H1 (cell line): ENCODE results near the gene FREM1. TPM values are rescaled to one million over a fixed set of nuclear protein-coding genes. Genes with fewer than 3 reads are reported as not detected.

ENCODE experiments used
- CTCF ChIA-PET: fragments of 300-600 bp; sonication (Branson Sonifier 250); formaldehyde crosslinking; loops from one replicate; lab custom pipeline; 2021; ENCODE audit not compliant: partially characterized antibody; lab: Charles Lee
- POLR2A ChIA-PET: fragments of 300-600 bp; sonication (Branson Sonifier 250); formaldehyde crosslinking; loops from one replicate; lab custom pipeline; 2021; ENCODE audit warnings: inconsistent platforms; ENCODE audit not compliant: partially characterized antibody; lab: Charles Lee
- DNase-seq, 2 experiments: peaks; one replicate each; pipeline versions ENCODE4 v3.0.0 to v3.0.0-alpha.2; 2010 to 2022; ENCODE audit warnings: low spot score in 2 of 2, low read depth in 1 of 2, mixed read lengths in 1 of 2
- FAIRE-seq: peaks from 2 replicates; lab custom pipeline; 2011; peaks lifted over from hg19 to GRCh38; lab: Jason Lieb, UNC
- H2AFZ ChIP-seq: 2 replicates; pipeline ENCODE4 v1.8.1; 2012; ENCODE audit warnings: low read length, inconsistent platforms
- H2AK5ac ChIP-seq: 2 replicates; pipeline ENCODE4 v1.6.1; 2013; ENCODE audit warnings: low read depth, low read length
- H2BK120ac ChIP-seq: replicated peaks from 2 replicates; pipeline ENCODE3; 2013; ENCODE audit warnings: low read depth, low read length, inconsistent platforms
- H2BK12ac ChIP-seq: 2 replicates; pipeline ENCODE4 v1.6.1; 2013; ENCODE audit warnings: low read depth, low read length
- H2BK15ac ChIP-seq: 2 replicates; pipeline ENCODE4 v1.6.1; 2013; ENCODE audit warnings: low read length
- H2BK20ac ChIP-seq: 2 replicates; pipeline ENCODE4 v1.6.1; 2013; ENCODE audit warnings: low read length
- H2BK5ac ChIP-seq: 2 replicates; pipeline ENCODE4 v1.6.1; 2013; ENCODE audit warnings: low read depth, low read length
- H3K14ac ChIP-seq: 2 replicates; pipeline ENCODE4 v1.6.1; 2013; ENCODE audit warnings: inconsistent platforms; ENCODE audit not compliant: insufficient read length
- H3K18ac ChIP-seq: 2 replicates; pipeline ENCODE4 v1.6.1; 2013; ENCODE audit warnings: low read length; ENCODE audit errors: extremely low read depth
- H3K23ac ChIP-seq: 2 replicates; pipeline ENCODE4 v1.6.1; 2013; ENCODE audit warnings: inconsistent platforms; ENCODE audit not compliant: insufficient read length
- H3K23me2 ChIP-seq: 2 replicates; pipeline ENCODE4 v1.6.1; 2013; ENCODE audit warnings: low read depth, low read length
- H3K27ac ChIP-seq: 2 replicates; pipeline ENCODE4 v1.6.1; 2011; ENCODE audit warnings: low read depth, low read length, inconsistent platforms
- H3K27me3 ChIP-seq, 4 experiments: replicated peaks in 1 of 4; 1 replicate in 1 of 4; 2 replicates in 3 of 4; pipeline versions ENCODE4 v1.6.1 to v1.8.1; 2011 to 2013; ENCODE audit warnings: low read length in 3 of 4, mild to moderate bottlenecking in 3 of 4, inconsistent platforms in 2 of 4, mixed read lengths in 2 of 4, moderate library complexity in 1 of 4; ENCODE audit not compliant: control insufficient read depth in 3 of 4, insufficient read depth in 3 of 4; ENCODE audit errors: extremely low read depth in 1 of 4
- H3K36me3 ChIP-seq, 4 experiments: 2 replicates each; pipeline versions ENCODE4 v1.6.1 to v1.8.1; 2011 to 2013; ENCODE audit warnings: mild to moderate bottlenecking in 4 of 4, low read length in 3 of 4, moderate library complexity in 2 of 4, control low read depth in 1 of 4, inconsistent platforms in 1 of 4; ENCODE audit not compliant: insufficient read depth in 4 of 4, control insufficient read depth in 2 of 4
- H3K4ac ChIP-seq: replicated peaks from 2 replicates; pipeline ENCODE3; 2013; ENCODE audit warnings: low read length, low read depth, mixed read lengths, inconsistent platforms; ENCODE audit not compliant: insufficient read length
- H3K4me1 ChIP-seq, 4 experiments: replicated peaks in 1 of 4; 1 replicate in 1 of 4; 2 replicates in 3 of 4; pipeline versions ENCODE4 v1.6.1 to v1.8.1; 2011 to 2013; ENCODE audit warnings: low read length in 3 of 4, inconsistent platforms in 2 of 4, mixed read lengths in 1 of 4; ENCODE audit not compliant: insufficient read depth in 4 of 4, control insufficient read depth in 3 of 4
- H3K4me2 ChIP-seq, 2 experiments: 2 replicates each; pipeline versions ENCODE4 v1.6.1 to v1.8.1; 2011 to 2013; ENCODE audit warnings: low read depth in 2 of 2, low read length in 2 of 2, control low read depth in 1 of 2, inconsistent platforms in 1 of 2, mild to moderate bottlenecking in 1 of 2; ENCODE audit not compliant: insufficient read depth in 1 of 2
- H3K4me3 ChIP-seq, 4 experiments: fragments of 200-600, 300-600 bp in 1 of 4; sonication (generic), shearing (Covaris generic), sonication (Bioruptor Twin) in 1 of 4; 2 replicates each; pipeline versions ENCODE4 v1.5.1 to v1.8.1; 2011 to 2016; ENCODE audit warnings: low read length in 4 of 4, low read depth in 3 of 4, control low read depth in 2 of 4, inconsistent platforms in 2 of 4, mild to moderate bottlenecking in 2 of 4, mixed read lengths in 1 of 4, moderate library complexity in 1 of 4; ENCODE audit not compliant: insufficient read depth in 2 of 4; ENCODE audit errors: extremely low read depth in 1 of 4
- H3K56ac ChIP-seq: replicated peaks from 2 replicates; pipeline ENCODE3; 2013; ENCODE audit warnings: low read depth, mild to moderate bottlenecking, mixed read lengths, low read length, inconsistent platforms; ENCODE audit not compliant: insufficient read length
- H3K79me1 ChIP-seq: 2 replicates; pipeline ENCODE4 v1.6.1; 2013; ENCODE audit warnings: low read depth, low read length, control low read depth
- H3K79me2 ChIP-seq, 2 experiments: 2 replicates each; pipeline versions ENCODE4 v1.6.1 to v1.8.1; 2012 to 2013; ENCODE audit warnings: low read length in 2 of 2, mild to moderate bottlenecking in 2 of 2, inconsistent platforms in 1 of 2; ENCODE audit not compliant: insufficient read depth in 2 of 2, control insufficient read depth in 1 of 2
- H3K9ac ChIP-seq, 4 experiments: replicated peaks in 1 of 4; 1 replicate in 1 of 4; 2 replicates in 3 of 4; pipeline versions ENCODE4 v1.6.1 to v1.8.1; 2011 to 2013; ENCODE audit warnings: low read depth in 3 of 4, low read length in 3 of 4, control low read depth in 2 of 4, mild to moderate bottlenecking in 2 of 4, moderate library complexity in 2 of 4, inconsistent platforms in 1 of 4; ENCODE audit errors: extremely low read depth in 1 of 4
- H3K9me3 ChIP-seq, 2 experiments: 2 replicates each; pipeline versions ENCODE4 v1.6.1 to v1.8.1; 2012 to 2013; ENCODE audit warnings: mild to moderate bottlenecking in 2 of 2, moderate library complexity in 2 of 2, control low read depth in 1 of 2, inconsistent platforms in 1 of 2, low read depth in 1 of 2, low read length in 1 of 2, mixed read lengths in 1 of 2; ENCODE audit not compliant: insufficient read depth in 2 of 2
- H4K20me1 ChIP-seq, 2 experiments: replicated peaks in 1 of 2; 2 replicates each; pipeline versions ENCODE3 to v1.8.1; 2011 to 2013; ENCODE audit warnings: inconsistent platforms in 2 of 2, low read length in 2 of 2, mild to moderate bottlenecking in 1 of 2; ENCODE audit not compliant: insufficient read depth in 2 of 2, control insufficient read depth in 1 of 2
- H4K5ac ChIP-seq: 2 replicates; pipeline ENCODE4 v1.6.1; 2013; ENCODE audit warnings: low read length, low read depth, mixed read lengths, inconsistent platforms; ENCODE audit not compliant: insufficient read length
- H4K8ac ChIP-seq: 2 replicates; pipeline ENCODE4 v1.8.0; 2013; ENCODE audit warnings: mild to moderate bottlenecking, moderate library complexity, low read length, inconsistent platforms; ENCODE audit not compliant: insufficient read depth; ENCODE audit errors: extremely low read depth
- H4K91ac ChIP-seq: replicated peaks from 2 replicates; pipeline ENCODE3; 2013; ENCODE audit warnings: low read length, mixed read lengths, inconsistent platforms; ENCODE audit not compliant: insufficient read length
- CTBP2 ChIP-seq: IDR thresholded peaks from 2 replicates; pipeline ENCODE4 v1.7.0; 2011; ENCODE audit warnings: borderline replicate concordance, mild to moderate bottlenecking, moderate library complexity, mixed read lengths, low read length; ENCODE audit not compliant: insufficient read depth, insufficient read length
- EZH2 ChIP-seq: fragments of 200-600 bp; sonication (generic); IDR thresholded peaks from 2 replicates; pipeline ENCODE4 v1.7.1; 2012; ENCODE audit warnings: low read depth, mild to moderate bottlenecking, moderate library complexity, low read length, inconsistent platforms; ENCODE audit not compliant: severe bottlenecking
- JUN ChIP-seq: IDR thresholded peaks from 2 replicates; pipeline ENCODE4 v1.6.1; 2011; ENCODE audit warnings: low read depth, mild to moderate bottlenecking, improper control_type of control experiment, low read length
- JUND ChIP-seq: IDR thresholded peaks from 2 replicates; pipeline ENCODE4 v1.6.1; 2011; ENCODE audit warnings: mild to moderate bottlenecking, improper control_type of control experiment, low read length
- MAFK ChIP-seq: IDR thresholded peaks from 2 replicates; pipeline ENCODE4 v1.6.1; 2012; ENCODE audit warnings: low read depth, mild to moderate bottlenecking, improper control_type of control experiment, low read length
- NRF1 ChIP-seq: IDR thresholded peaks from 2 replicates; pipeline ENCODE4 v1.6.1; 2011; ENCODE audit warnings: mild to moderate bottlenecking, low read depth, low read length, improper control_type of control experiment
- SP4 ChIP-seq: IDR thresholded peaks from 2 replicates; pipeline ENCODE4 v1.6.1; 2012; ENCODE audit warnings: low read length, inconsistent platforms
- ZNF274 ChIP-seq: IDR thresholded peaks from 2 replicates; pipeline ENCODE4 v1.7.0; 2012; ENCODE audit warnings: low read length, borderline replicate concordance; ENCODE audit errors: extremely low read depth
- WGBS, 2 experiments: shearing (Covaris generic) in 1 of 2; methylation state at CpG; one replicate each; pipeline versions ENCODE4 v1.1.6 to v1.1.7; 2013 to 2015; ENCODE audit warnings: low lambda C conversion rate in 2 of 2, mixed read lengths in 2 of 2, inconsistent platforms in 1 of 2, low coverage in 1 of 2, missing lambda C conversion rate in 1 of 2; ENCODE audit not compliant: insufficient replicate concordance in 2 of 2, insufficient coverage in 1 of 2, insufficient read length in 1 of 2; ENCODE audit errors: extremely low coverage in 1 of 2, missing lambda C conversion rate in 1 of 2; 5-methylcytosine and 5-hydroxymethylcytosine counted together
- polyA plus RNA-seq, 7 experiments: library from polyadenylated mRNA; depleted of rRNA in 3 of 7; stranded (reverse) in 5 of 7; unstranded in 2 of 7; fragments of >200 nt in 5 of 7; fragments of 200-250 nt in 2 of 7; gene quantifications; 1 replicate in 5 of 7; 2 replicates in 1 of 7; 4 replicates in 1 of 7; pipeline versions ENCODE4 v1.2.1 to v1.2.3, GENCODE V29; 2011 to 2013; ENCODE audit warnings: missing spikeins in 2 of 7, mixed read lengths in 2 of 7
- total RNA-seq: library from RNA; stranded (reverse); fragmentation: NEBNext Ultra II Directional; extraction: Animal tissue kit (Norgen Biotek cat#: 25700); gene quantifications from 2 replicates; pipeline ENCODE4 v1.2.1, GENCODE V29; 2021
- TF ChIP-seq, protein P1 (sequence below): IDR thresholded peaks from 2 replicates; pipeline ENCODE4 v1.6.1; 2012; ENCODE audit warnings: low read length, inconsistent platforms

Gene FREM1
- total and polyA plus RNA-seq, 2 of the 8 experiments (the other 6 are each of a cell fraction or from before 2014, with no cell fraction given) = 2.6 to 3.1 TPM

DNA sequence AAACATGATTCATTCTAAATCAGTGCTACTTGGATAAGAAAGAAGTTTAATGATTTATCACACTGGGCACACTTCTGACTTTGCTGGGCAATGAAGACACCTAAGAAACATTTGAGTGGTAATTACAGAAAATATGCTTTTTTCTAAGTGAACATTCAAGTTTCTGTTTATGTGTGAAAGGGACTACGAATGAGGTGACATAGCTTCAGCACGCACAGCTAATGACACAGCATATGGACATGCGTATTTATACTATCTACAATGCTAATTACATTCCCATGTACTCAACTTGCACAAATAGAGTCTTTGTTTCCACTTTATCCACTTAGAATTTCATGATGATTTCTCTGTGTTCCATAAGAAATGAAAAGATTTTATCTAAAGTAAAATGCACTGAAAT, 40.6 kb downstream of the FREM1 start:
- Histone ChIP-seq H3K27me3 (no peaks in the 10 kb centered on the region), H3K4me2 (no peak overlapping the region), H3K14ac (no peak overlapping the region), H2BK12ac (no peak overlapping the region), H3K79me2 (no peaks in the 10 kb centered on the region), H3K18ac (no peak overlapping the region), H2BK120ac (no peak overlapping the region), H3K27ac (no peak overlapping the region), H4K91ac (no peak overlapping the region), H3K4me3 (no peak overlapping the region), H3K23me2 (no peaks in the 10 kb centered on the region), H4K8ac (no peak overlapping the region), H2AFZ (no peak overlapping the region), H3K9ac (no peak overlapping the region), H3K79me1 (no peaks in the 10 kb centered on the region), H3K56ac (no peak overlapping the region), H2BK5ac (no peak overlapping the region), H3K23ac (no peak overlapping the region), H3K4me1 (no peaks in the 10 kb centered on the region), H3K9me3 (no peaks in the 10 kb centered on the region), H2BK20ac (no peak overlapping the region), H2AK5ac (no peak overlapping the region), H3K36me3 (no peaks in the 10 kb centered on the region), H2BK15ac (no peak overlapping the region), H3K4ac (no peak overlapping the region), H4K5ac (no peak overlapping the region), H4K20me1 (no peaks in the 10 kb centered on the region)
- no peak for FAIRE-seq
- ChIA-PET CTCF (interaction anchor here (1.0 kb wide), 1 partner anchor 93 kb away, joined by 3 read pairs; no protein-coding TSS in a partner anchor), POLR2A (no interaction called here)
- TF ChIP-seq, protein P1, sequence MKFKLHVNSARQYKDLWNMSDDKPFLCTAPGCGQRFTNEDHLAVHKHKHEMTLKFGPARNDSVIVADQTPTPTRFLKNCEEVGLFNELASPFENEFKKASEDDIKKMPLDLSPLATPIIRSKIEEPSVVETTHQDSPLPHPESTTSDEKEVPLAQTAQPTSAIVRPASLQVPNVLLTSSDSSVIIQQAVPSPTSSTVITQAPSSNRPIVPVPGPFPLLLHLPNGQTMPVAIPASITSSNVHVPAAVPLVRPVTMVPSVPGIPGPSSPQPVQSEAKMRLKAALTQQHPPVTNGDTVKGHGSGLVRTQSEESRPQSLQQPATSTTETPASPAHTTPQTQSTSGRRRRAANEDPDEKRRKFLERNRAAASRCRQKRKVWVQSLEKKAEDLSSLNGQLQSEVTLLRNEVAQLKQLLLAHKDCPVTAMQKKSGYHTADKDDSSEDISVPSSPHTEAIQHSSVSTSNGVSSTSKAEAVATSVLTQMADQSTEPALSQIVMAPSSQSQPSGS = no peak
- TF ChIP-seq EZH2 (no peak), JUND (no peak), CTBP2 (no peak), MAFK (no peak), NRF1 (no peak), JUN (no peak), SP4 (no peak), ZNF274 (no peak)
- WGBS, 2 experiments = 95% methylated on average over 3 of the region's 3 CpGs; no CpG with 5 or more reads in 1 of the 2 experiments
- no peak for DNase-seq
